Measurements from ENCODE around the gene ZNF385C. TPM values are rescaled to one million over a fixed set of nuclear protein-coding genes. Genes with fewer than 3 reads are reported as not detected.

Gene ZNF385C
- total and polyA plus RNA-seq, 2 of the 13 experiments (the other 11 are each of a cell fraction or from before 2014, with no cell fraction given) = 2.3 to 6.1 TPM

DNA sequence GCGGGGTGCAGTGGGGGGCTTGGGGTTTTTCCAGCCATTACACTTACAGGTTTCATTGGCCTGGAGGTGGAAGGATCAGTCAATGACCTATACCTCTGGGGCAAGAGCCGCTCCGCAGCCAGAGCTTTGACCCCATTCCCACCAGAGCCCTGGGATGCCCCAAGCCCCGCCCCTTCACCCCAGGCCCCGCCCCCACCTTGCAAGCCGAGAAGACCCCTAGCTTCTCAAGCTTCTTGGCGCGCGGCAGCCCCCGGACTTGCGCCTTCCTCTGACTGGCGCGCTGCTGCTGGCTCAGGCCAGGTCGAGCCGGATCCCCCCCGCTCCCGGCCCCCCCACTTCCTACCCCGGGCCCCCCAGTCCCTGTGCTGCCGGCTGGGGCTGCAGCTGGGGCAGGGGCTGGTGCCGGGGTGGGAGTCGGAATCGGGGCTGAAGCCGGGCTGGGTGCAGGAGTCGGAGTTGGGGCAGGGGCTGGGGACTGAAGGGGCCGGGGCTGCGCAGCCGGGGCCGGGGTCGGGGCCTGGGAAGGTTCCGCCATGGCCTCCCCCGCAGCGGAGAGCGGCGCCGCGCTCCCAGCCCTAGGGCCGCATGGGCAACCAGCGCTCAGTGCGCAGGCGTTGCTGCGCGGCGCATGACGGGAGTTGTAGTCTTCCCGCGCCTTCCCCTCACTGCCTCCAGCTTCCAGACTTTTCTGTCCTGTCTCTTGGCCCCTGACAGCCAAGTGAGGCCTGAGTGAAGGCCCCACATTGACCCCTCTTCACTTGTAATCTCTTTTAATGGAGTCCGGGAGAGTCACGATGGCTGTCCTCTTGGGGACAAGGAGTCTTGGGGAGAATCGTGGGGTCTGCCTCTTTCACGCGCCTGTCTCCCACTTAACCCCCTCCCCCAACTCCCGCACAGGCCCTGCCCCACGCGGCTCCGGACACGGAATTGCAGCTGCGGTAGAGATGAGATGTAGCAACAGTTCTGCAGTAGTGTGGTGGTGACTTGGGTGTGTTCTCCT, 22.8 kb upstream of the ZNF385C start, which contains the start of gene KAT2A (continued):
- TF ChIP-seq, protein P1, sequence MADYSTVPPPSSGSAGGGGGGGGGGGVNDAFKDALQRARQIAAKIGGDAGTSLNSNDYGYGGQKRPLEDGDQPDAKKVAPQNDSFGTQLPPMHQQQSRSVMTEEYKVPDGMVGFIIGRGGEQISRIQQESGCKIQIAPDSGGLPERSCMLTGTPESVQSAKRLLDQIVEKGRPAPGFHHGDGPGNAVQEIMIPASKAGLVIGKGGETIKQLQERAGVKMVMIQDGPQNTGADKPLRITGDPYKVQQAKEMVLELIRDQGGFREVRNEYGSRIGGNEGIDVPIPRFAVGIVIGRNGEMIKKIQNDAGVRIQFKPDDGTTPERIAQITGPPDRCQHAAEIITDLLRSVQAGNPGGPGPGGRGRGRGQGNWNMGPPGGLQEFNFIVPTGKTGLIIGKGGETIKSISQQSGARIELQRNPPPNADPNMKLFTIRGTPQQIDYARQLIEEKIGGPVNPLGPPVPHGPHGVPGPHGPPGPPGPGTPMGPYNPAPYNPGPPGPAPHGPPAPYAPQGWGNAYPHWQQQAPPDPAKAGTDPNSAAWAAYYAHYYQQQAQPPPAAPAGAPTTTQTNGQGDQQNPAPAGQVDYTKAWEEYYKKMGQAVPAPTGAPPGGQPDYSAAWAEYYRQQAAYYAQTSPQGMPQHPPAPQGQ (CRISPR knock-in tag; IDR thresholded peaks at IDR 0.05; ENCODE audit: borderline replicate concordance) = 0 out of 2 replicates have a peak, but pooled peaks have one; percentile 18
- TF ChIP-seq ZNF331 (CRISPR knock-in tag; IDR thresholded peaks at IDR 0.05) (peak; percentile 46; the same call in 1 of the 2 replicates), DNMT1 (CRISPR knock-in tag; IDR thresholded peaks at IDR 0.05) (no peak), KLF6 (CRISPR knock-in tag; IDR thresholded peaks at IDR 0.05) (0 out of 2 replicates have a peak, but pooled peaks have one; percentile 23), BRD4 (CRISPR knock-in tag; IDR thresholded peaks at IDR 0.05) (peak; percentile 74; the same call in 1 of the 2 replicates), MEIS2 (CRISPR knock-in tag; IDR thresholded peaks at IDR 0.05) (0 out of 2 replicates have a peak, but pooled peaks have one; percentile 24), ZNF883 (CRISPR knock-in tag; IDR thresholded peaks at IDR 0.05; ENCODE audit: not compliant biosample characterization) (peak; percentile 68), FOSL2 (CRISPR knock-in tag; IDR thresholded peaks at IDR 0.05) (no peak), TMF1 (CRISPR knock-in tag; IDR thresholded peaks at IDR 0.05; ENCODE audit: low read depth) (no peak)
- TF ChIP-seq, protein P2, sequence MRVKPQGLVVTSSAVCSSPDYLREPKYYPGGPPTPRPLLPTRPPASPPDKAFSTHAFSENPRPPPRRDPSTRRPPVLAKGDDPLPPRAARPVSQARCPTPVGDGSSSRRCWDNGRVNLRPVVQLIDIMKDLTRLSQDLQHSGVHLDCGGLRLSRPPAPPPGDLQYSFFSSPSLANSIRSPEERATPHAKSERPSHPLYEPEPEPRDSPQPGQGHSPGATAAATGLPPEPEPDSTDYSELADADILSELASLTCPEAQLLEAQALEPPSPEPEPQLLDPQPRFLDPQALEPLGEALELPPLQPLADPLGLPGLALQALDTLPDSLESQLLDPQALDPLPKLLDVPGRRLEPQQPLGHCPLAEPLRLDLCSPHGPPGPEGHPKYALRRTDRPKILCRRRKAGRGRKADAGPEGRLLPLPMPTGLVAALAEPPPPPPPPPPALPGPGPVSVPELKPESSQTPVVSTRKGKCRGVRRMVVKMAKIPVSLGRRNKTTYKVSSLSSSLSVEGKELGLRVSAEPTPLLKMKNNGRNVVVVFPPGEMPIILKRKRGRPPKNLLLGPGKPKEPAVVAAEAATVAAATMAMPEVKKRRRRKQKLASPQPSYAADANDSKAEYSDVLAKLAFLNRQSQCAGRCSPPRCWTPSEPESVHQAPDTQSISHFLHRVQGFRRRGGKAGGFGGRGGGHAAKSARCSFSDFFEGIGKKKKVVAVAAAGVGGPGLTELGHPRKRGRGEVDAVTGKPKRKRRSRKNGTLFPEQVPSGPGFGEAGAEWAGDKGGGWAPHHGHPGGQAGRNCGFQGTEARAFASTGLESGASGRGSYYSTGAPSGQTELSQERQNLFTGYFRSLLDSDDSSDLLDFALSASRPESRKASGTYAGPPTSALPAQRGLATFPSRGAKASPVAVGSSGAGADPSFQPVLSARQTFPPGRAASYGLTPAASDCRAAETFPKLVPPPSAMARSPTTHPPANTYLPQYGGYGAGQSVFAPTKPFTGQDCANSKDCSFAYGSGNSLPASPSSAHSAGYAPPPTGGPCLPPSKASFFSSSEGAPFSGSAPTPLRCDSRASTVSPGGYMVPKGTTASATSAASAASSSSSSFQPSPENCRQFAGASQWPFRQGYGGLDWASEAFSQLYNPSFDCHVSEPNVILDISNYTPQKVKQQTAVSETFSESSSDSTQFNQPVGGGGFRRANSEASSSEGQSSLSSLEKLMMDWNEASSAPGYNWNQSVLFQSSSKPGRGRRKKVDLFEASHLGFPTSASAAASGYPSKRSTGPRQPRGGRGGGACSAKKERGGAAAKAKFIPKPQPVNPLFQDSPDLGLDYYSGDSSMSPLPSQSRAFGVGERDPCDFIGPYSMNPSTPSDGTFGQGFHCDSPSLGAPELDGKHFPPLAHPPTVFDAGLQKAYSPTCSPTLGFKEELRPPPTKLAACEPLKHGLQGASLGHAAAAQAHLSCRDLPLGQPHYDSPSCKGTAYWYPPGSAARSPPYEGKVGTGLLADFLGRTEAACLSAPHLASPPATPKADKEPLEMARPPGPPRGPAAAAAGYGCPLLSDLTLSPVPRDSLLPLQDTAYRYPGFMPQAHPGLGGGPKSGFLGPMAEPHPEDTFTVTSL (CRISPR knock-in tag; IDR thresholded peaks at IDR 0.05; ENCODE audit: borderline replicate concordance) = no peak
- TF ChIP-seq, protein P3, sequence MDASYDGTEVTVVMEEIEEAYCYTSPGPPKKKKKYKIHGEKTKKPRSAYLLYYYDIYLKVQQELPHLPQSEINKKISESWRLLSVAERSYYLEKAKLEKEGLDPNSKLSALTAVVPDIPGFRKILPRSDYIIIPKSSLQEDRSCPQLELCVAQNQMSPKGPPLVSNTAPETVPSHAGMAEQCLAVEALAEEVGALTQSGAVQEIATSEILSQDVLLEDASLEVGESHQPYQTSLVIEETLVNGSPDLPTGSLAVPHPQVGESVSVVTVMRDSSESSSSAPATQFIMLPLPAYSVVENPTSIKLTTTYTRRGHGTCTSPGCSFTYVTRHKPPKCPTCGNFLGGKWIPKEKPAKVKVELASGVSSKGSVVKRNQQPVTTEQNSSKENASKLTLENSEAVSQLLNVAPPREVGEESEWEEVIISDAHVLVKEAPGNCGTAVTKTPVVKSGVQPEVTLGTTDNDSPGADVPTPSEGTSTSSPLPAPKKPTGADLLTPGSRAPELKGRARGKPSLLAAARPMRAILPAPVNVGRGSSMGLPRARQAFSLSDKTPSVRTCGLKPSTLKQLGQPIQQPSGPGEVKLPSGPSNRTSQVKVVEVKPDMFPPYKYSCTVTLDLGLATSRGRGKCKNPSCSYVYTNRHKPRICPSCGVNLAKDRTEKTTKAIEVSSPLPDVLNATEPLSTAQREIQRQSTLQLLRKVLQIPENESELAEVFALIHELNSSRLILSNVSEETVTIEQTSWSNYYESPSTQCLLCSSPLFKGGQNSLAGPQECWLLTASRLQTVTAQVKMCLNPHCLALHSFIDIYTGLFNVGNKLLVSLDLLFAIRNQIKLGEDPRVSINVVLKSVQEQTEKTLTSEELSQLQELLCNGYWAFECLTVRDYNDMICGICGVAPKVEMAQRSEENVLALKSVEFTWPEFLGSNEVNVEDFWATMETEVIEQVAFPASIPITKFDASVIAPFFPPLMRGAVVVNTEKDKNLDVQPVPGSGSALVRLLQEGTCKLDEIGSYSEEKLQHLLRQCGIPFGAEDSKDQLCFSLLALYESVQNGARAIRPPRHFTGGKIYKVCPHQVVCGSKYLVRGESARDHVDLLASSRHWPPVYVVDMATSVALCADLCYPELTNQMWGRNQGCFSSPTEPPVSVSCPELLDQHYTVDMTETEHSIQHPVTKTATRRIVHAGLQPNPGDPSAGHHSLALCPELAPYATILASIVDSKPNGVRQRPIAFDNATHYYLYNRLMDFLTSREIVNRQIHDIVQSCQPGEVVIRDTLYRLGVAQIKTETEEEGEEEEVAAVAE (CRISPR knock-in tag; IDR thresholded peaks at IDR 0.05; ENCODE audit: borderline replicate concordance) = no peak
